HEK293 (cell line): ENCODE results near the gene MNT.

Experiments
- CTCF ChIA-PET: fragments of 350-600 bp; formaldehyde crosslinking; extraction: SDS; loops from one replicate; lab custom pipeline; 2021; ENCODE audit warnings: antibody characterized with exemption; lab: Yijun Ruan, JAX
- POLR2A ChIA-PET: fragments of 300-600 bp; formaldehyde crosslinking; extraction: SDS; loops from one replicate; lab custom pipeline; 2020; ENCODE audit warnings: antibody characterized with exemption, inconsistent platforms; lab: Yijun Ruan, JAX
- H3K27ac ChIP-seq: fragments of 200-500 bp; sonication (Bioruptor generic); 2 replicates; pipeline ENCODE4 v1.5.1; 2014; ENCODE audit warnings: low read depth, low read length, control low read depth, inconsistent platforms; ENCODE audit errors: extremely low read depth
- H3K36me3 ChIP-seq, 2 experiments: fragments of 200-500 bp in 1 of 2; sonication (Bioruptor generic) in 1 of 2; 1 replicate in 1 of 2; 2 replicates in 1 of 2; pipeline ENCODE4 v1.5.1; 2014 to 2017; ENCODE audit warnings: inconsistent platforms in 2 of 2, low read length in 2 of 2; ENCODE audit not compliant: control insufficient read depth in 2 of 2, insufficient read depth in 1 of 2
- H3K4me1 ChIP-seq: fragments of 200-500 bp; sonication (Bioruptor generic); 2 replicates; pipeline ENCODE4 v1.5.1; 2014; ENCODE audit warnings: mild to moderate bottlenecking, low read length, inconsistent platforms; ENCODE audit not compliant: control insufficient read depth, insufficient read depth
- H3K4me3 ChIP-seq: 2 replicates; pipeline ENCODE4 v1.5.1; 2011; ENCODE audit warnings: low read depth, mild to moderate bottlenecking, control low read depth, low read length, moderate library complexity
- H3K9me3 ChIP-seq: fragments of 200-500 bp; sonication (Bioruptor generic); 2 replicates; pipeline ENCODE4 v1.5.1; 2014; ENCODE audit warnings: low read depth, low read length, inconsistent platforms; ENCODE audit not compliant: control insufficient read depth, insufficient read depth
- IKZF3 ChIP-seq: fragments of 450-650 bp; IDR thresholded peaks from 2 replicates; pipeline ENCODE4 v1.5.0; 2018; ENCODE audit warnings: missing biosample characterization, mild to moderate bottlenecking, missing genetic modification characterization, moderate library complexity
- KLF1 ChIP-seq: fragments of 450-650 bp; formaldehyde crosslinking; IDR thresholded peaks from 2 replicates; pipeline ENCODE4 v1.5.1; 2016; ENCODE audit warnings: missing biosample characterization, missing genetic modification characterization
- KLF8 ChIP-seq: fragments of 450-650 bp; formaldehyde crosslinking; IDR thresholded peaks from 2 replicates; pipeline ENCODE4 v1.5.1; 2016; ENCODE audit warnings: missing biosample characterization, missing genetic modification characterization
- OSR2 ChIP-seq: fragments of 450-650 bp; formaldehyde crosslinking; IDR thresholded peaks from 2 replicates; pipeline ENCODE4 v1.5.1; 2016; ENCODE audit warnings: missing biosample characterization, missing genetic modification characterization
- PRDM1 ChIP-seq: fragments of 450-650 bp; formaldehyde crosslinking; IDR thresholded peaks from 2 replicates; pipeline ENCODE4; 2016; ENCODE audit warnings: missing biosample characterization, missing genetic modification characterization
- SP2 ChIP-seq: fragments of 450-650 bp; formaldehyde crosslinking; IDR thresholded peaks from 2 replicates; pipeline ENCODE4 v1.5.1; 2016; ENCODE audit warnings: missing biosample characterization, missing genetic modification characterization
- SP7 ChIP-seq: fragments of 450-650 bp; formaldehyde crosslinking; IDR thresholded peaks from 2 replicates; pipeline ENCODE4 v1.5.1; 2016; ENCODE audit warnings: missing biosample characterization, missing genetic modification characterization
- TRIM28 ChIP-seq: IDR thresholded peaks from 2 replicates; pipeline ENCODE4 v1.6.1; 2011; ENCODE audit warnings: low read length, control low read depth, borderline replicate concordance
- WT1 ChIP-seq: fragments of 450-650 bp; formaldehyde crosslinking; IDR thresholded peaks from 2 replicates; pipeline ENCODE4 v1.5.1; 2016; ENCODE audit warnings: missing biosample characterization, missing genetic modification characterization
- ZBTB17 ChIP-seq: fragments of 450-650 bp; formaldehyde crosslinking; IDR thresholded peaks from 2 replicates; pipeline ENCODE4 v1.5.1; 2016; ENCODE audit warnings: missing biosample characterization, missing genetic modification characterization
- ZFP69B ChIP-seq: fragments of 450-650 bp; formaldehyde crosslinking; IDR thresholded peaks from 2 replicates; pipeline ENCODE4 v1.5.1; 2016; ENCODE audit warnings: missing biosample characterization, missing genetic modification characterization
- ZIC2 ChIP-seq: fragments of 450-650 bp; formaldehyde crosslinking; IDR thresholded peaks from 2 replicates; pipeline ENCODE4 v1.5.1; 2016; ENCODE audit warnings: missing biosample characterization, missing genetic modification characterization
- ZNF138 ChIP-seq: fragments of 450-650 bp; formaldehyde crosslinking; IDR thresholded peaks from 2 replicates; pipeline ENCODE4 v1.5.1; 2016; ENCODE audit warnings: missing biosample characterization, missing genetic modification characterization, borderline replicate concordance
- ZNF19 ChIP-seq: fragments of 450-650 bp; formaldehyde crosslinking; IDR thresholded peaks from 2 replicates; pipeline ENCODE4; 2016; ENCODE audit warnings: missing biosample characterization, missing genetic modification characterization, low read depth
- ZNF24 ChIP-seq: fragments of 450-650 bp; formaldehyde crosslinking; IDR thresholded peaks from 2 replicates; pipeline ENCODE4 v1.5.1; 2016; ENCODE audit warnings: missing biosample characterization, missing genetic modification characterization
- ZNF341 ChIP-seq: fragments of 450-650 bp; formaldehyde crosslinking; IDR thresholded peaks from 2 replicates; pipeline ENCODE4; 2016; ENCODE audit warnings: low read depth, missing biosample characterization, missing genetic modification characterization
- ZNF366 ChIP-seq: fragments of 450-650 bp; formaldehyde crosslinking; conservative IDR thresholded peaks from 2 replicates; pipeline ENCODE4 v1.5.1; 2016; ENCODE audit warnings: missing biosample characterization, missing genetic modification characterization
- ZNF596 ChIP-seq: fragments of 450-650 bp; IDR thresholded peaks from 2 replicates; pipeline ENCODE4 v1.5.0; 2018; ENCODE audit warnings: missing biosample characterization, mild to moderate bottlenecking, missing genetic modification characterization, moderate library complexity
- ZNF600 ChIP-seq: fragments of 450-650 bp; formaldehyde crosslinking; IDR thresholded peaks from 2 replicates; pipeline ENCODE4 v1.5.1; 2016; ENCODE audit warnings: missing biosample characterization, missing genetic modification characterization
- ZNF623 ChIP-seq: fragments of 450-650 bp; formaldehyde crosslinking; IDR thresholded peaks from 2 replicates; pipeline ENCODE4 v1.5.1; 2016; ENCODE audit warnings: missing biosample characterization, missing genetic modification characterization
- ZNF629 ChIP-seq: fragments of 450-650 bp; formaldehyde crosslinking; IDR thresholded peaks from 2 replicates; pipeline ENCODE4 v1.5.1; 2017; ENCODE audit warnings: missing biosample characterization, missing genetic modification characterization
- ZNF660 ChIP-seq: fragments of 450-650 bp; IDR thresholded peaks from 2 replicates; pipeline ENCODE4 v1.5.1; 2018; ENCODE audit warnings: missing biosample characterization, mild to moderate bottlenecking, missing genetic modification characterization
- ZNF670 ChIP-seq: fragments of 450-650 bp; formaldehyde crosslinking; IDR thresholded peaks from 2 replicates; pipeline ENCODE4 v1.5.1; 2016; ENCODE audit warnings: missing biosample characterization, missing genetic modification characterization, low read depth
- TF ChIP-seq, protein P1 (sequence below): fragments of 450-650 bp; formaldehyde crosslinking; IDR thresholded peaks from 2 replicates; pipeline ENCODE4 v1.5.1; 2016; ENCODE audit warnings: missing biosample characterization, missing genetic modification characterization
- TF ChIP-seq, protein P2 (sequence below): fragments of 450-650 bp; formaldehyde crosslinking; IDR thresholded peaks from 2 replicates; pipeline ENCODE4 v1.5.1; 2016; ENCODE audit warnings: missing biosample characterization, missing genetic modification characterization
- TF ChIP-seq, protein P3 (sequence below): fragments of 450-650 bp; formaldehyde crosslinking; IDR thresholded peaks from 2 replicates; pipeline ENCODE4 v1.5.1; 2016; ENCODE audit warnings: missing biosample characterization, missing genetic modification characterization, borderline replicate concordance

Gene MNT

DNA sequence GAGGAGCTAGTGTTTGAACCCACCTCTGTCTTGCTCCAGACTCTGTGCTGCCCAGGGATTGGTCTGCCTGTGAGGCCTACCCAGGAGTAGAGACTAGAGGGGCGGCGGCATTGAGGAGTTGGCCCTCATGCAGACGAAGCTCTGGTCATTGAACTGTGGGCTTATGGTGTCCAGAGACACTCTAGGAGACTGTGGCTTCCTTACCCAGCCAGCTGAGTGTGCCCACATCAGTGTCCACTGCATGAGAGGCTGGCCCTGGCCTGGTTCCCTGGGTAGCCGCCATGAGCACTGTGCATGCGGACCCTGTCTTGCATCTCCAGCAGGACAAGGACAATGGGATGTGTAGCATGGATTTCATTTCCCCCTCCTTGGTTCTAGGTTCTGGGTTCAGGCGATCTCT lies 49.6 kb downstream of the MNT start:
- POLR2A ChIA-PET = interaction anchor here (0.5 kb wide), 1 partner anchor 326 kb away, joined by 3 read pairs; the partner anchor contains the start of gene RTN4RL1
- TF ChIP-seq ZFP69B (tag by site-specific recombination) (no peak), ZNF596 (tag by site-specific recombination) (no peak), KLF1 (tag by site-specific recombination) (no peak), ZNF19 (tag by site-specific recombination) (no peak), ZNF660 (tag by site-specific recombination) (no peak), ZNF670 (no peak)
- TF ChIP-seq, protein P1, sequence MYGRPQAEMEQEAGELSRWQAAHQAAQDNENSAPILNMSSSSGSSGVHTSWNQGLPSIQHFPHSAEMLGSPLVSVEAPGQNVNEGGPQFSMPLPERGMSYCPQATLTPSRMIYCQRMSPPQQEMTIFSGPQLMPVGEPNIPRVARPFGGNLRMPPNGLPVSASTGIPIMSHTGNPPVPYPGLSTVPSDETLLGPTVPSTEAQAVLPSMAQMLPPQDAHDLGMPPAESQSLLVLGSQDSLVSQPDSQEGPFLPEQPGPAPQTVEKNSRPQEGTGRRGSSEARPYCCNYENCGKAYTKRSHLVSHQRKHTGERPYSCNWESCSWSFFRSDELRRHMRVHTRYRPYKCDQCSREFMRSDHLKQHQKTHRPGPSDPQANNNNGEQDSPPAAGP (tag by site-specific recombination) = no peak
- TF ChIP-seq, all 188 proteins: peak for 0

DNA sequence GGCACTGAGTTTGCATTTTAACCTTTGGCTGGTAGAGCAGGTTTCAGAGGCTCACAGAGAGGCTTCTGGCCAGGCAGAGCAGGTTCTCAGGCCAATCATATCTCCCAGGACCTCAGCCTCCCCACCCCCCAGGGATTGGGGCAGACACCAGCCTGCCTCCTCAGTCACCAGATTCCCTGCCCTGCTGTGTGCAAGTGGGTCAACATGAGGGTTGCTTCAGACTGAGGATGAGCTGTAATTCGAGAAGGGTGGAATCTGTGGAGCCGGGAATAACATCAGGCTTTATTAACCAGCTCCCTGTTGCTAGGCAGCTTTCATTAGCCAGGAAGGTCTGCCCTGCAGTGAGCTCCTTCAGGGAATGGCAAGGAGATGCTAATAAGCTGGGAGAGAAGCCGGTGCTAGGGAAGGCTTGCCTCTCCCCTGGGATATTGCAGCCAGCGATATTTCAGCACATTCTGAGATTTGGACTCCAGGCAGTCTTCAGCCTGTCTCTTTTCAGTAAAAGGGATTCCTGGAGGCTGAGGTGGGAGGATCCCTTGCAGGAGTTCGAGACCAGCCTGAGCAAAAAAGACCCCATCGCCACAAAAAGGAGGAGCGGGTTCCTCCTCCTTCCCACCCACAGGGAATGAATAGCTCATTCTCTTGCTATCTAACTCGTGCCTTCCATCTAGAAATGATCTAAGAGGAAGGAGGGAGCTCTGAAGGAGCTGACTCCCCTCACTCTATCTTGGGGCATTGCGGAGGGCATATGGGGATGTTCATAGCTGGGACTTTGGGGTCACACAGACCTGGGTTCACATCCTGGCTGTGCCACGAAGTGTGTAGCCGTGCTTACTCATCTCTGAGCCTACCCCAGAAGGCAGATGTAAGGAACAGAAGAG lies 52.8 kb downstream of the MNT start:
- H3K36me3 ChIP-seq = peaks cover 0 to 17% of the 10 kb centered on the region in 2 experiments; a peak in 2 of 3 replicates
- ChIA-PET CTCF (interaction anchor here (0.6 to 1.4 kb wide), 9 partner anchors 8 to 103 kb away, joined by 3 to 8 read pairs (median 4); partner anchors contain the start of gene TSR1), POLR2A (interaction anchor here (2.3 to 3.8 kb wide), 3 partner anchors 11 to 45 kb away, joined by 10 to 49 read pairs (median 11); partner anchors contain the start of genes SGSM2, SMG6, SRR and TSR1)
- H3K4me3 ChIP-seq = no peak overlapping the region
- peaks cover 12% of the 10 kb centered on the region for H3K4me1 ChIP-seq
- no peaks in the 10 kb centered on the region for H3K9me3 ChIP-seq
- H3K27ac ChIP-seq = peak overlapping the region; percentile 48; the same call in 1 of the 2 replicates
- TF ChIP-seq ZIC2 = peak; percentile 92
- TF ChIP-seq, protein P1 (tag by site-specific recombination) = peak; percentile 58; the same call in 1 of the 2 replicates
- peak; percentile 85 for TF ChIP-seq ZBTB17 (tag by site-specific recombination)
- TF ChIP-seq SP7 (tag by site-specific recombination) = peak; percentile 55; the same call in 1 of the 2 replicates
- 0 out of 2 replicates have a peak, but pooled peaks have one; percentile 27 for TF ChIP-seq ZNF629
- TF ChIP-seq TRIM28 = peak; percentile 86
- TF ChIP-seq IKZF3 (tag by site-specific recombination) = peak; percentile 77
- TF ChIP-seq PRDM1 = peak; percentile 81
- TF ChIP-seq ZNF623 (tag by site-specific recombination) = no peak
- TF ChIP-seq ZNF24 (tag by site-specific recombination) = peak; percentile 72
- TF ChIP-seq ZNF138 (tag by site-specific recombination) = no peak
- TF ChIP-seq ZNF366 (tag by site-specific recombination) = 0 out of 2 replicates have a peak, but pooled peaks have one; percentile 14
- TF ChIP-seq ZNF341 (tag by site-specific recombination) = peak; percentile 83
- TF ChIP-seq, protein P2, sequence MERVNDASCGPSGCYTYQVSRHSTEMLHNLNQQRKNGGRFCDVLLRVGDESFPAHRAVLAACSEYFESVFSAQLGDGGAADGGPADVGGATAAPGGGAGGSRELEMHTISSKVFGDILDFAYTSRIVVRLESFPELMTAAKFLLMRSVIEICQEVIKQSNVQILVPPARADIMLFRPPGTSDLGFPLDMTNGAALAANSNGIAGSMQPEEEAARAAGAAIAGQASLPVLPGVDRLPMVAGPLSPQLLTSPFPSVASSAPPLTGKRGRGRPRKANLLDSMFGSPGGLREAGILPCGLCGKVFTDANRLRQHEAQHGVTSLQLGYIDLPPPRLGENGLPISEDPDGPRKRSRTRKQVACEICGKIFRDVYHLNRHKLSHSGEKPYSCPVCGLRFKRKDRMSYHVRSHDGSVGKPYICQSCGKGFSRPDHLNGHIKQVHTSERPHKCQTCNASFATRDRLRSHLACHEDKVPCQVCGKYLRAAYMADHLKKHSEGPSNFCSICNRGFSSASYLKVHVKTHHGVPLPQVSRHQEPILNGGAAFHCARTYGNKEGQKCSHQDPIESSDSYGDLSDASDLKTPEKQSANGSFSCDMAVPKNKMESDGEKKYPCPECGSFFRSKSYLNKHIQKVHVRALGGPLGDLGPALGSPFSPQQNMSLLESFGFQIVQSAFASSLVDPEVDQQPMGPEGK (tag by site-specific recombination) = peak; percentile 79
- peak; percentile 72 for TF ChIP-seq OSR2 (tag by site-specific recombination)
- peak; percentile 76 for TF ChIP-seq WT1 (tag by site-specific recombination)
- 0 out of 2 replicates have a peak, but pooled peaks have one; percentile 34 for TF ChIP-seq KLF8 (tag by site-specific recombination)
- peak; percentile 52 for TF ChIP-seq SP2 (tag by site-specific recombination)
- peak; percentile 92 for TF ChIP-seq ZNF600 (tag by site-specific recombination)
- TF ChIP-seq, protein P3, sequence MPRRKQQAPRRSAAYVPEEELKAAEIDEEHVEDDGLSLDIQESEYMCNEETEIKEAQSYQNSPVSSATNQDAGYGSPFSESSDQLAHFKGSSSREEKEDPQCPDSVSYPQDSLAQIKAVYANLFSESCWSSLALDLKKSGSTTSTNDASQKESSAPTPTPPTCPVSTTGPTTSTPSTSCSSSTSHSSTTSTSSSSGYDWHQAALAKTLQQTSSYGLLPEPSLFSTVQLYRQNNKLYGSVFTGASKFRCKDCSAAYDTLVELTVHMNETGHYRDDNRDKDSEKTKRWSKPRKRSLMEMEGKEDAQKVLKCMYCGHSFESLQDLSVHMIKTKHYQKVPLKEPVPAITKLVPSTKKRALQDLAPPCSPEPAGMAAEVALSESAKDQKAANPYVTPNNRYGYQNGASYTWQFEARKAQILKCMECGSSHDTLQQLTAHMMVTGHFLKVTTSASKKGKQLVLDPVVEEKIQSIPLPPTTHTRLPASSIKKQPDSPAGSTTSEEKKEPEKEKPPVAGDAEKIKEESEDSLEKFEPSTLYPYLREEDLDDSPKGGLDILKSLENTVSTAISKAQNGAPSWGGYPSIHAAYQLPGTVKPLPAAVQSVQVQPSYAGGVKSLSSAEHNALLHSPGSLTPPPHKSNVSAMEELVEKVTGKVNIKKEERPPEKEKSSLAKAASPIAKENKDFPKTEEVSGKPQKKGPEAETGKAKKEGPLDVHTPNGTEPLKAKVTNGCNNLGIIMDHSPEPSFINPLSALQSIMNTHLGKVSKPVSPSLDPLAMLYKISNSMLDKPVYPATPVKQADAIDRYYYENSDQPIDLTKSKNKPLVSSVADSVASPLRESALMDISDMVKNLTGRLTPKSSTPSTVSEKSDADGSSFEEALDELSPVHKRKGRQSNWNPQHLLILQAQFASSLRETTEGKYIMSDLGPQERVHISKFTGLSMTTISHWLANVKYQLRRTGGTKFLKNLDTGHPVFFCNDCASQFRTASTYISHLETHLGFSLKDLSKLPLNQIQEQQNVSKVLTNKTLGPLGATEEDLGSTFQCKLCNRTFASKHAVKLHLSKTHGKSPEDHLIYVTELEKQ (tag by site-specific recombination) = no peak

More for the DNA sequence above, 49.6 kb downstream of the MNT start:
- no peak overlapping the region for H3K4me3 ChIP-seq
- CTCF ChIA-PET = interaction anchor here (0.7 to 4.5 kb wide), 4 partner anchors 15 to 537 kb away, joined by 3 to 110 read pairs (median 4); partner anchors contain the start of genes SGSM2 and TSR1
- no peaks in the 10 kb centered on the region for H3K9me3 ChIP-seq
- H3K36me3 ChIP-seq = no peaks in the 10 kb centered on the region; a peak in 1 of 3 replicates
- H3K4me1 ChIP-seq = peaks cover 12% of the 10 kb centered on the region
- H3K27ac ChIP-seq = no peak overlapping the region
